Tibial nerve (tissue), 4 donors: Measurements from ENCODE around the gene OR51D1. TPM values are rescaled to one million over a fixed set of nuclear protein-coding genes. Genes with fewer than 3 reads are reported as not detected.

ENCODE experiments used
- DNase-seq, 2 donors: peaks; one replicate each; pipeline ENCODE4 v3.0.0-alpha.2; 2019; ENCODE audit warnings: low spot score in 2 of 2
- H3K27ac ChIP-seq, 4 donors: fragments of 200-600 bp; sonication (generic) in 3 of 4; one replicate each; pipeline ENCODE4 v1.5.1; 2017 to 2019; ENCODE audit warnings: mild to moderate bottlenecking in 1 of 4
- H3K27me3 ChIP-seq, 2 donors: fragments of 200-600 bp; sonication (generic) in 1 of 2; one replicate each; pipeline versions ENCODE4 v1.5.1 to v1.6.0; 2017 to 2019
- H3K36me3 ChIP-seq, 3 donors: fragments of 200-600 bp; sonication (generic); one replicate each; pipeline ENCODE4 v1.5.1; 2018 to 2019
- H3K4me1 ChIP-seq, 4 donors: fragments of 200-600 bp; sonication (generic) in 3 of 4; one replicate each; pipeline ENCODE4 v1.5.1; 2017 to 2019
- H3K4me3 ChIP-seq, 4 donors: fragments of 200-600 bp; sonication (generic) in 3 of 4; one replicate each; pipeline ENCODE4 v1.5.1; 2017 to 2019; ENCODE audit warnings: mild to moderate bottlenecking in 1 of 4, moderate library complexity in 1 of 4
- H3K9me3 ChIP-seq, 4 donors: fragments of 200-600 bp; sonication (generic) in 3 of 4; one replicate each; pipeline ENCODE4 v1.5.1; 2017 to 2019
- CTCF ChIP-seq, 5 experiments: fragments of 200-600 bp in 3 of 5; fragments of 450-650 bp in 2 of 5; sonication (generic) in 3 of 5; IDR thresholded peaks; one replicate each; pipeline ENCODE4 v1.5.1; 2016 to 2019; ENCODE audit warnings: antibody characterized with exemption in 5 of 5, mild to moderate bottlenecking in 3 of 5, moderate library complexity in 2 of 5
- EP300 ChIP-seq, 2 donors: sonication (generic); formaldehyde crosslinking; IDR thresholded peaks; one replicate each; pipeline ENCODE4 v1.6.1; 2017; ENCODE audit warnings: antibody characterized with exemption in 2 of 2, mild to moderate bottlenecking in 1 of 2
- POLR2A ChIP-seq, 2 donors: fragments of 450-650 bp; IDR thresholded peaks; one replicate each; pipeline ENCODE4 v1.6.1; 2017; ENCODE audit warnings: antibody characterized with exemption in 2 of 2, mild to moderate bottlenecking in 2 of 2, moderate library complexity in 2 of 2
- WGBS, 2 donors: methylation state at CpG; one replicate each; pipeline ENCODE4 v1.1.5; 2018; 5-methylcytosine and 5-hydroxymethylcytosine counted together
- total RNA-seq, 4 donors: library from RNA; depleted of rRNA; stranded (reverse); fragments of >200 nt; gene quantifications; one replicate each; pipeline ENCODE4 v1.1.0, GENCODE V29; 2016

The OR51D1 gene
- total RNA-seq, 4 donors from 2014 or later = not detected

GRCh38 chr11:4645974-4646373 is 8.7 kb downstream of the OR51D1 start:
- Histone ChIP-seq H3K36me3 (no peaks in the 10 kb centered on the region), H3K4me3 (no peak overlapping the region), H3K9me3 (no peaks in the 10 kb centered on the region), H3K27me3 (no peaks in the 10 kb centered on the region), H3K27ac (no peak overlapping the region), H3K4me1 (peaks cover 0 to 6% (median 0%) of the 10 kb centered on the region in 4 donors)
- DNase-seq = no peak
- TF ChIP-seq EP300 (IDR thresholded peaks at IDR 0.05) = no peak
- TF ChIP-seq CTCF (IDR thresholded peaks at IDR 0.05) = no peak
- TF ChIP-seq POLR2A (IDR thresholded peaks at IDR 0.05) = no peak
- WGBS, 2 donors = 85 to 86% methylated on average over 2 of the region's 2 CpGs

- no peak for TF ChIP-seq EP300 (IDR thresholded peaks at IDR 0.05)
- TF ChIP-seq POLR2A (IDR thresholded peaks at IDR 0.05) = no peak
- TF ChIP-seq CTCF (IDR thresholded peaks at IDR 0.05) = no peak
- no peaks in the 10 kb centered on the region for H3K9me3 ChIP-seq
- H3K27me3 ChIP-seq = no peaks in the 10 kb centered on the region
- H3K36me3 ChIP-seq = no peaks in the 10 kb centered on the region
- peak overlapping the region in 1 of 4 donors; percentile 28 for H3K27ac ChIP-seq
- WGBS, 2 donors = 42 to 60% methylated on average over 4 of the region's 4 CpGs
- H3K4me1 ChIP-seq = peaks cover 0 to 6% (median 0%) of the 10 kb centered on the region in 4 donors
- H3K4me3 ChIP-seq = no peak overlapping the region
- DNase-seq = peak in 1 of 2 donors; percentile 42
These were observed 10.5 kb downstream of the OR51D1 start for GRCh38 chr11:4647766-4648165.

GRCh38 chr11:4654635-4655369 is 17.5 kb downstream of the OR51D1 start:
- H3K4me3 ChIP-seq = no peak overlapping the region
- no peaks in the 10 kb centered on the region for H3K4me1 ChIP-seq
- 78 to 83% methylated on average over 2 of the region's 2 CpGs for WGBS, 2 donors
- H3K27ac ChIP-seq = no peak overlapping the region
- TF ChIP-seq POLR2A (IDR thresholded peaks at IDR 0.05) (no peak), CTCF (IDR thresholded peaks at IDR 0.05) (no peak), EP300 (IDR thresholded peaks at IDR 0.05) (no peak)
- H3K36me3 ChIP-seq = no peaks in the 10 kb centered on the region
- DNase-seq = no peak
- H3K27me3 ChIP-seq = no peaks in the 10 kb centered on the region
- no peaks in the 10 kb centered on the region for H3K9me3 ChIP-seq

- Histone ChIP-seq H3K27ac (no peak overlapping the region), H3K4me1 (no peaks in the 10 kb centered on the region), H3K36me3 (no peaks in the 10 kb centered on the region), H3K9me3 (no peaks in the 10 kb centered on the region), H3K4me3 (no peak overlapping the region), H3K27me3 (no peaks in the 10 kb centered on the region)
- DNase-seq = no peak
- TF ChIP-seq CTCF (IDR thresholded peaks at IDR 0.05) (no peak), EP300 (IDR thresholded peaks at IDR 0.05) (no peak)
- WGBS, 2 donors = 68 to 80% methylated on average over 5 of the region's 5 CpGs
These were observed 21.6 kb downstream of the OR51D1 start for GRCh38 chr11:4658629-4659445.

GRCh38 chr11:4662876-4663275 is 25.6 kb downstream of the OR51D1 start:
- H3K4me1 ChIP-seq = no peaks in the 10 kb centered on the region
- DNase-seq = no peak
- TF ChIP-seq EP300 (IDR thresholded peaks at IDR 0.05) (no peak), CTCF (IDR thresholded peaks at IDR 0.05) (no peak), POLR2A (IDR thresholded peaks at IDR 0.05) (no peak)
- H3K9me3 ChIP-seq = no peaks in the 10 kb centered on the region
- no peak overlapping the region for H3K27ac ChIP-seq
- H3K36me3 ChIP-seq = no peaks in the 10 kb centered on the region
- no peak overlapping the region for H3K4me3 ChIP-seq
- WGBS, 2 donors = 71 to 78% methylated on average over 6 of the region's 6 CpGs
- no peaks in the 10 kb centered on the region for H3K27me3 ChIP-seq
